Skeletal muscle satellite cell (primary cell): ENCODE results near the gene DRP2.

ENCODE experiments used
- H3K27me3 ChIP-seq: 2 replicates; pipeline ENCODE4 v1.7.0; 2013; ENCODE audit warnings: low read length; ENCODE audit not compliant: control insufficient read depth, insufficient read depth
- H3K36me3 ChIP-seq: 2 replicates; pipeline ENCODE4 v1.7.0; 2013; ENCODE audit warnings: mild to moderate bottlenecking, control low read depth, low read length; ENCODE audit not compliant: insufficient read depth
- H3K4me1 ChIP-seq: 2 replicates; pipeline ENCODE4 v1.7.0; 2013; ENCODE audit warnings: low read length; ENCODE audit not compliant: control insufficient read depth, insufficient read depth
- H3K4me2 ChIP-seq: 2 replicates; pipeline ENCODE4 v1.7.0; 2013; ENCODE audit warnings: mild to moderate bottlenecking, low read length
- H3K4me3 ChIP-seq: 2 replicates; pipeline ENCODE4 v1.7.0; 2013; ENCODE audit warnings: low read length
- H3K9ac ChIP-seq: 2 replicates; pipeline ENCODE4 v1.7.0; 2013; ENCODE audit warnings: mild to moderate bottlenecking, low read depth, low read length, moderate library complexity
- H3K9me3 ChIP-seq: replicated peaks from 2 replicates; pipeline ENCODE4 v1.7.0; 2013; ENCODE audit warnings: mild to moderate bottlenecking, control low read depth, low read length

Gene DRP2

DNA sequence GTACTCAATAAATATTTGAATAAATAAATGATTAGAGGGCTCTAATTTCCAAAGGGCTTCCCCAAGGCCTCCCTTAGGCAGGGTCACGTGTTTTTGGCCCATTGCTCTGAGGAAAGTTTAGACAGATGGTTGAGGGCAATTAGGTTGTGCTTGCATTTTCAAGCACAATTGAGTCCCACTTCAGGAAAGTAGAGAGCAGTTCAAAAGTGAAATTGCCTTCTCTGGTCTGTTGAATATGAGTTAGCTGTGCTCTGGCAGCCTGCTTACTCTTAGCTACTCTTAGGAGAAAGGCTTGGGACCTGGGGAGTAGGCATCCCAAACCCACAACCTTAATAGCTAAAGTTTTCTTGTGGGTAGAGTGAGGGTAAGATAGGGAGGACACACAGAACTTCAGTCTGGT, 9.0 kb upstream of the DRP2 start:
- H3K9ac ChIP-seq: no peak overlapping the region
- peaks cover 7% of the 10 kb centered on the region for H3K4me1 ChIP-seq
- H3K36me3 ChIP-seq: no peaks in the 10 kb centered on the region
- H3K27me3 ChIP-seq: no peaks in the 10 kb centered on the region
- no peak overlapping the region for H3K4me3 ChIP-seq
- no peak overlapping the region for H3K4me2 ChIP-seq
- no peaks in the 10 kb centered on the region for H3K9me3 ChIP-seq

- Histone ChIP-seq H3K27me3 (no peaks in the 10 kb centered on the region), H3K9ac (no peak overlapping the region), H3K4me1 (peaks cover 16% of the 10 kb centered on the region), H3K9me3 (no peaks in the 10 kb centered on the region), H3K4me3 (no peak overlapping the region), H3K4me2 (no peak overlapping the region), H3K36me3 (no peaks in the 10 kb centered on the region)
Measured at GRCh38 chrX:101217689-101218088, 1.9 kb upstream of the DRP2 start.

DNA sequence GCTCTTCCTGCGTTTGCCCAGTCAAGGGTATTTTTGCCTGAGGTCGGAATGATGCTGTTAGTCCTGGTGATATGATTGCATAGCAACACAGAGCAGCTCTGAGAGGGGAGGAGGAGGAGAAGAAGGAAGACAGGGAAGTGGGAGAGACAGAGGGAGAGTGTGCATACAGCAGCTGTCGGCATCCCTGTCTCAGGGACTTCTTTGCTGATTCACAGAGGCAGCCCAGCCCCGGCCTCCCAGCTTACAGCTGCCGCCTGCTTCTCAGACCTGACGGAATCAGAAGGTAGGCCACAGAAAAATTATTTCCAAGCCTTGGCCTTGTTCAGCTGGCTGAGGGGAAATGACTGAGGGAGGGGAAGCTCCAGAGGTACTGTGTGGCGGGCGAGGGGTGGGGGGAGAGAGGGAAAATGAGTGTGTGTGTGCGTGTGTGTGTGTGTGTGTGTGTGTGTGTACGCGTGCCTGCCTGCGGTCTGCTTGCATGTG, 319 bp downstream of the DRP2 start:
- peak overlapping the region; percentile 69 for H3K4me2 ChIP-seq
- H3K27me3 ChIP-seq: no peaks in the 10 kb centered on the region
- H3K4me3 ChIP-seq: peak overlapping the region; percentile 43
- no peaks in the 10 kb centered on the region for H3K36me3 ChIP-seq
- peaks cover 16% of the 10 kb centered on the region for H3K4me1 ChIP-seq
- H3K9ac ChIP-seq: peak overlapping the region; percentile 59
- H3K9me3 ChIP-seq: no peaks in the 10 kb centered on the region

DNA sequence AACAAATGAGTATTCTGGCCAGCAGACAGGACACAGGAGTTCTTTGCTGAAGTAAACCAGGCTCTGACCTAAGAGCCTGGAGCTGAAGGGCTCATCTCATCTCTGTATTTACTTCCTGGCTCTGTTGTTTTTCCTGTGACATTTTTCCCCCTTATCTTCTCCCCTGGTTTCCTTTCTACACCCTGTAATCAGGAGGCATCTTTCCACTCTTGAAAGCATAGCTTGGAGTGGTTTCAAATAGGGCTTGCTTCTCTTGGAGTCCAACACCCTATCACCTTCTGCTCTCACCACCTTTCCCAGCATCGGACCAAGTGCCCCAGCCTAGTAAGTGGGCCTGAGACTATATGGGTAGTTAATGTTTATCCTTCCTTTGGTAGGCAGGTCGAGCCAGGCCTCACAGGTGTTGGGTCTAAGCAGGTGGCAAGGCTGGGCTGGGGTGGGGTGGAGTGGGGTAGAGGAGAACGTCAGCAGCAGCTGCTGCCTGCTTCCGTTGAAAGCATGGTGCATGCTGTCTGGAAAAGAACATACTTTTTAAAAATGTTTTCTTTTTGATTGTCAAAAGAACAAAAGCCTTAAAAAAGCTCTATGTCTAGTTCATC, 1.2 kb downstream of the DRP2 start:
- H3K4me2 ChIP-seq: peak overlapping the region; percentile 69
- no peaks in the 10 kb centered on the region for H3K36me3 ChIP-seq
- peak overlapping the region; percentile 43 for H3K4me3 ChIP-seq
- no peaks in the 10 kb centered on the region for H3K9me3 ChIP-seq
- H3K9ac ChIP-seq: peak overlapping the region; percentile 59
- no peaks in the 10 kb centered on the region for H3K27me3 ChIP-seq
- H3K4me1 ChIP-seq: peaks cover 16% of the 10 kb centered on the region

GRCh38 chrX:101223226-101223625, 3.6 kb downstream of the DRP2 start:
- Histone ChIP-seq H3K36me3 (no peaks in the 10 kb centered on the region), H3K27me3 (peaks cover 3% of the 10 kb centered on the region), H3K4me3 (no peak overlapping the region), H3K4me2 (no peak overlapping the region), H3K9ac (no peak overlapping the region), H3K9me3 (no peaks in the 10 kb centered on the region), H3K4me1 (peaks cover 16% of the 10 kb centered on the region)

- H3K4me3 ChIP-seq: no peak overlapping the region
- no peaks in the 10 kb centered on the region for H3K9me3 ChIP-seq
- H3K4me2 ChIP-seq: peak overlapping the region; percentile 14
- H3K9ac ChIP-seq: peak overlapping the region; percentile 15
- peaks cover 31% of the 10 kb centered on the region for H3K4me1 ChIP-seq
- peaks cover 3% of the 10 kb centered on the region for H3K27me3 ChIP-seq
- H3K36me3 ChIP-seq: no peaks in the 10 kb centered on the region
Measured at GRCh38 chrX:101229170-101229569, 9.6 kb downstream of the DRP2 start.

DNA sequence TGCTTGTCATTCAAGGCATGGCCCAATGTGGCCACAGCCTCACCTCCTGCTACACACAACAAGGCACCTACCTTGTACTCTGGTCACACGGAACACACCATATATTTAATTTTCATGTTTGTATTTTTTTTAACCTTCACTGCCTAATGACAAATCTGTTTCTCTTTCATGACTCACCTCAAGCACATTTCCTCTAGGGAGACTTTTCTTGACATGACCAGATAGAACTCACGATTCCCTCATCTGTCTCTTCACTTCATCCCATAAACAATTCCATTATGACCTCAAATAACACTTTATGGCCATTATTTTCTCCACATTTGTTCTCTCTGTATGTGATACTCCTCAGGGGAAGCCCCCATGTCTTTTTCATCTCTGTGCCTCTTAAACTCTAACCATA, 11.1 kb downstream of the DRP2 start:
- H3K4me1 ChIP-seq: peaks cover 31% of the 10 kb centered on the region
- no peaks in the 10 kb centered on the region for H3K9me3 ChIP-seq
- H3K27me3 ChIP-seq: peaks cover 3% of the 10 kb centered on the region
- no peak overlapping the region for H3K9ac ChIP-seq
- peak overlapping the region; percentile 11 for H3K4me2 ChIP-seq
- no peaks in the 10 kb centered on the region for H3K36me3 ChIP-seq
- H3K4me3 ChIP-seq: no peak overlapping the region

GRCh38 chrX:101231080-101231479, 11.5 kb downstream of the DRP2 start:
- Histone ChIP-seq H3K36me3 (no peaks in the 10 kb centered on the region), H3K4me1 (peaks cover 31% of the 10 kb centered on the region), H3K9me3 (no peaks in the 10 kb centered on the region), H3K4me3 (no peak overlapping the region), H3K9ac (no peak overlapping the region), H3K27me3 (peaks cover 3% of the 10 kb centered on the region), H3K4me2 (peak overlapping the region; percentile 11)

DNA sequence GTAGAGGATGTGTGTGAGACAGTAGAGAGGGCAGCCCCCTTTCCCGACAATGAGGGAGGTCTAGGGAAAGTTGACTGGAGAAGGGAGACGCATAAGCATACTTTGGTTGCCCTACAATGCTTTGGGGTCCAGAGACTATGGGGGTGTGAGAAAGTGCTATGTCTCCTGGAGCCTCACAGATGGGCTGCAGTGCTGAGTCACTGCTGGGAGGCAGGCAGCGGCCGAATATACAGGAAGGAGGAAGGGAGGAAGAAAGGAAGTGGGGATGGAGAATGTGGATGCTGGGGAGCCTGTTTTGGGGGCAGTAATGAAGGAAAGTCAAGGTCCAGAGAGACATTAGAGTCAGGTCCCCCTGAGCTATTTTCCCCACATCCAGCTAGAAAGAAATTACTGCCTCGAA, 12.7 kb downstream of the DRP2 start:
- H3K36me3 ChIP-seq: no peaks in the 10 kb centered on the region
- H3K9me3 ChIP-seq: no peaks in the 10 kb centered on the region
- H3K9ac ChIP-seq: no peak overlapping the region
- peaks cover 31% of the 10 kb centered on the region for H3K4me1 ChIP-seq
- H3K27me3 ChIP-seq: no peaks in the 10 kb centered on the region
- H3K4me2 ChIP-seq: no peak overlapping the region
- H3K4me3 ChIP-seq: no peak overlapping the region

DNA sequence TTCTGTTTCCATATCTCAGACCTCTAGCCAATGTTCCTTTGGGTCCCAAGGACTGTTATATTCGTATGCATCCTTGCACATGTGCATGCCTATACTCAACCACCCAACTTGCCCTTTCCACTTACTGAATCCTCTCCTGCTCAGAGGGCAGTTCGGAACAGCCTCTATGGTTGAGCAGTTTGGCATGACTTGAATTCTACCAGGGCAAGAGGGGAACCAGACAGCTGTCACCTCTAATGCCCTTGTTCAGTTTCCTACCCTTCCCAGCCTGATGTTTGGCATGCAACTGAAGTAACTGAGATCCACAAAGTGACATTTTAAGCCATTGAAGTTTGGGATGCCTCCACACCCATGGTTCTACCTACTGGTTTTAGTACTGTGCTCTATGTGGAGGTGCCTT, 17.5 kb downstream of the DRP2 start:
- Histone ChIP-seq H3K9ac (no peak overlapping the region), H3K4me1 (peaks cover 6% of the 10 kb centered on the region), H3K27me3 (no peaks in the 10 kb centered on the region), H3K4me3 (no peak overlapping the region), H3K4me2 (no peak overlapping the region), H3K9me3 (no peaks in the 10 kb centered on the region), H3K36me3 (no peaks in the 10 kb centered on the region)

GRCh38 chrX:101241531-101241930, 21.9 kb downstream of the DRP2 start:
- Histone ChIP-seq H3K36me3 (no peaks in the 10 kb centered on the region), H3K9me3 (no peaks in the 10 kb centered on the region), H3K4me3 (no peak overlapping the region), H3K4me1 (no peaks in the 10 kb centered on the region), H3K4me2 (no peak overlapping the region), H3K27me3 (peaks cover 6% of the 10 kb centered on the region), H3K9ac (no peak overlapping the region)

GRCh38 chrX:101252634-101253033, 33.0 kb downstream of the DRP2 start:
- H3K4me3 ChIP-seq: no peak overlapping the region
- no peak overlapping the region for H3K4me2 ChIP-seq
- H3K9me3 ChIP-seq: no peaks in the 10 kb centered on the region
- no peaks in the 10 kb centered on the region for H3K36me3 ChIP-seq
- H3K4me1 ChIP-seq: no peaks in the 10 kb centered on the region
- no peaks in the 10 kb centered on the region for H3K27me3 ChIP-seq
- H3K9ac ChIP-seq: no peak overlapping the region
